HG03575 (cell line): ENCODE data around the gene PDE2A.

ENCODE experiments used
- ATAC-seq: cut with Tn5 transposase; IDR thresholded peaks from one replicate; pipeline ENCODE4 v1.9.1; 2021; ENCODE audit not compliant: unreplicated experiment, insufficient number of reproducible peaks, low FRiP score; ENCODE audit errors: extremely low read depth

The PDE2A gene

GRCh38 chr11:72543849-72544542 lies 130.2 kb downstream of the PDE2A start:
- no peak for ATAC-seq

DNA sequence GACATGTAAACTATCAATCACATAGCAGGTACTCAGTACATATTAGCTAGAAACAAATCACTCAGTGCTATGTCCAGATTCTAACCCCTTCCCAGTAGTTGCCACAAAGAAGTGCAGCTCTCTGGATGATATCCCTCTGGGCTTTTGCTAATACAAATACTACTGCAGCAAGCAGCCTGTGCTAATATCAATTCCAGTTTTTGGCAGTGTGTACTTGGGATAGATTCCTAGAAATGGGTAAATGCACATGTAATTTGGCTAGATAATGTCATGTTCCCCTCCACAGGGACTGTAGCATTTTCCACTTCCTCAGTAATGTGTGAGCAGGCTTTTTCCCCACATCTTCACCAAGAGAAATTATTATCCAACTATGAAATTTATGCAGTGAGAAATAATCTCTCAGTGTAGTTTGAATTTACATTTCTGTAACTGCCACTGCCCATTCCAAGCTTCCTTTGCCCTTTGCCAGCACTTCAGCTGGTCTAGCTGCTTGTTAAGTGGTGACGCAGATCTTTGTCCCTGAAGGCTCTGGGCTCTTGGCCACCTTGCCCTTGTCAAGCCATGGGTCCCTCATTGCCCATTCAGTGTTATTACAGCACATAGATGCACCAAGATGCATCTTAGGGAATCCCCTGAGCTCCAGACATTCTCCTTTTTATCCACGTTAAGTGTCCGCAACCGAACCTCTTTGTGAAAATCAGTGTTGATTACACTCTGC lies 132.8 kb downstream of the PDE2A start:
- no peak for ATAC-seq

DNA sequence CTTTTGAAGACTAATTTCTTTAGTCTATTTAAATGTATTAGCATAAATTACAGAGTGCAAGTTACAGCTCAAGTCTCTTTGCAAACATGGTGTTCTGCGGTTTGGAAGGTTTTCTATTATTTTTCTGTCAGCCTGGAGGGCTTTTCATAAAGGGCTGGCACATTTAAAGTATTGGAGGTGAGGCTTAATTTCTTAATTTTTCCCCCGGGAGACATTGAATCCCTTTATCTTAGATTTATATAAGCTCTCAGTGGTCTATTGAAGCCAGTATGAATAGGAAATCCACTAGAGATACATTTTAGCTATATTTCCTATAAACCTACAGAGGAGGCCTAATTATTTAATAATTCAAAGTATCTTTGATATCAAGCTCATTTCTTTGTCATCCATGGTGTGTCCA lies 137.2 kb downstream of the PDE2A start:
- no peak for ATAC-seq

DNA sequence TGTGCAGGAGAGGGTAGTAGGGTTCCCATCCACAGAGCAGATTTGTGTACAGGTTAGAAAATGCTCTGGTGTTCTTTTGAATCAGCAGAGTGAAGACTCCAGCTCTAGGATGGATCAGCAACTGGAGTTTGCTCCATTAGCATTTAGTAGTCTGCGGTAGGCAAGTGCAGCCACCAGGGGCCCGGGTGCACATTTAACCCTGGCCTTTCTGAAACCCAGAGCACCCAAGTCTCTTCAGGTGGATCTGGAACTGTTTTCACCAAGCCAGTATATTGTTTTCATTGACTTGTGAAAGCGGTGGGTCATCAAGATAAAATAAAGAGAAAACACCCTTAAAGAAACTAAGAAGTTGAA lies 139.1 kb downstream of the PDE2A start:
- ATAC-seq, result no peak

DNA sequence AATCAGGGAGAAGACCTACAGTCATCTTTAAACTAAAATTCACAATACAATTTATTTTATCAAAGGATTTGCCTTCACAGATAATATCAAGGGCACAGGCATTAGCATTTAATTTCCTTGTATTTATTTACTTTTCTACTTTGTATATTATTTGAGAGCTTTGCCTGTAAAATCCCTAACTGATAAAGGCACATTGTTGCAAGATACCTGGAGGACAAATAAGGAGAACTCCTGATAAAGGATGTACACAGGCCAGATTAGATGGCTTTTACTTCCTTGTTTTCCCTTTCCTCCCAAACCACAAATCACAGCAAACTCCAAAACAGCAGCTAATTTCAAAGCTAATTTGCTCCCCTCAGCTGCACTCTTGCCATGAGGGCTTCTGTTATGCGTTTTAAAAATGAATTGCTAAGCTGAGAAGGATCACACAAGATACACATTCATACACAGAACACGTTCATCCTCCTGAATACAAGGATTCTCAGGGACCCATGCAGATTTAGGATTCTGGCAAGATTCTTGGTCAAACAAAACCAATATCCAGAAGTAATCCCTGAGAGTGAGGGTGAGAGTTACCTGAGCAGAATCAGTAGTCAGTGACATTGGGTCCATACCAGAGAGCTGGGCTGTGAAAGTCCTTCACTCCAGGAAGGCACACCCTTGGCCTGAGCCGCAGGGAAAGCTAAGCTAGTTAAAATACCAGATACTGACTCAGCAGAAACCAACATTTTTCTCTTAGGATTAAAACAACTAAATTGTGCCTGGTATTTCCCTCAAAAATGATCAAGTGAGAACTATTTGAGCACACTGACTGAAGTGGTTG lies 139.6 kb downstream of the PDE2A start:
- ATAC-seq, result no peak

GRCh38 chr11:72529068-72529467 lies 145.2 kb downstream of the PDE2A start:
- no peak for ATAC-seq

DNA sequence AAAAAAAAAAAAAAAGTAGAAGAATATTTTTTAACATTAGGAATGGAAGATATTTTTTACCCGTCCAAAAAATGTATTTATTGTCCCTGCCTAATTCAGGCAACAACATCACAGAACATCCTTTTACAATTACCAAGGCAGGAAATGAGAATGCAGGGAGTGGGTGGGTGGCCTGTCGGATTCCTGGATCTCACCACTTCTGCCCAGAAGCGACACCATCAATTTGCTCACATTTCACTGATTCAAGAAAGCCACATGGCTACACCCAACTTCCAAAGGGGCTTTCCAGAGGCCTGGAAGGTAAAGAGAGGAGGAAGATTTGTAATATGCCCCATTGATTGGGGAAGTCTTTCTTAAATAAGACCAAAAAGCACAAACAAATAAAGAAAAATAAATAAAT lies 146.1 kb downstream of the PDE2A start:
- ATAC-seq, result no peak
